ENCODE measurements around the gene CSNK1E.

CSNK1E gene

DNA sequence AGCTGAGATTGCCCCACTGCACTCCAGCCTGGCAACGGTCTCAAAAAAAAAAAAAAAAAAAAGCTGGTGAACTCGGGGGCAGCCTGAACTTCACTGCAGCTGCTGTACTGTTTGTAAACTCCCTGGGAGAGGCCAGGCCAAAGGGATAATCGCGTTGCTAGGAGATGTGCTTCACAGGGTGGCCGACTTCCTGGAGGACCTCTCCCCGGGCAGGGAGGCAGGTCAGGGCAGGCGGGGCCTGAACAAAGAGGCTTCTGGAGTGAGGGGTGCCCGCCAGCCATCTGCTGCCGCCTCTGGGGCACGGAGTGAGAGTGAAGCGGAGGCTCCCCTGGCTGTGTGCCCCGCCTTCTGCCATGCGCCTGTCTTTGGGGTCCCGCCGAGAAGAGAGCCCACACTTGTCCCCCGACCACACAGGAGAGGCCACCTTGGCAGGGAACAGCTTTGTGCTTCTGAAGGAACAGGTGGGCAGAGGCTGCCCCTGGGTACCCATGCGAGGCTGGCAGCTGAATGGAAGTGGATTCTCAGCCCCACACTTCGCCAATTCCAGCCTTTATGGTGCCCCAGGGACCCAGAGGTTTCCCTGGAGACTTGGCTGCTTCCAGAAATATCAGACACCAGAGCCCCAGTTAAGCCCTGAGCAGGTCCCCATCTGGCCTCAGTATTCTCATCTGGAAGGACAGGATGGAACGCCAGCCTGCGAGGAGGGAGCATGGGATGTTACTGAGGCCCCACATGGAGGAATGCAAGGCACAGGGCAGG lies 74.0 kb downstream of the CSNK1E start:
- DNase-seq (ENCODE audit: low read depth): no peak
- no peak for TF ChIP-seq MYC (IDR thresholded peaks at IDR 0.05; ENCODE audit: low read depth, low read length)
- TF ChIP-seq, protein P1, sequence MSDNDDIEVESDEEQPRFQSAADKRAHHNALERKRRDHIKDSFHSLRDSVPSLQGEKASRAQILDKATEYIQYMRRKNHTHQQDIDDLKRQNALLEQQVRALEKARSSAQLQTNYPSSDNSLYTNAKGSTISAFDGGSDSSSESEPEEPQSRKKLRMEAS (IDR thresholded peaks at IDR 0.05; ENCODE audit: low read depth, low read length): no peak
- no peak overlapping the region for H3K4me3 ChIP-seq (ENCODE audit: low read depth, low read length)

DNA sequence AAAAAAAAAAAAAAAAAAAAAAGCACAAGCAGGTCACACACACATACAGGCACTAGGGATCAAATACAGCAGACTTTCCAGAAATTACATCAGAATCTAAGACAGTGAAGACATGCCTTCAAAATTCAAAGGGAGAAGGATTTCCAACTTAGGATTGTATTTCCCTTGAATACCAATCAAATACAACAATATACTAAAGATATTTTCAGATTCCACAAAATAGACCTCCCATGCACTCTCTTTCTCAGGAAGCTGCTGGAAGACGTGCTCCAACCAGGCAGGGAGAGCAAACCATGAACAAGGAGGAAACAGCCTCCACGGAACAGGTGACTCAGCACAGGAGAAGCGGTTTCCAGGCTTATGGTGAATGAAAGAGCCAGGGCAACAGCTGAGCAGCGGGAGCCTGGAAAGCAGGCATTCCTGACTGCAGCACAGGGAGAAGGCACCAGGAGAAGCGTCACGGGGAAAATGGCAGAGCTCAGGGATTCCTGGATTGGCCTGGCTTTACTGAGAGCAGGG lies 76.4 kb downstream of the CSNK1E start:
- DNase-seq (ENCODE audit: low read depth): no peak
- no peak for TF ChIP-seq POLR2A (IDR thresholded peaks at IDR 0.05; ENCODE audit: extremely low read depth, insufficient read length)
- TF ChIP-seq, protein P2, sequence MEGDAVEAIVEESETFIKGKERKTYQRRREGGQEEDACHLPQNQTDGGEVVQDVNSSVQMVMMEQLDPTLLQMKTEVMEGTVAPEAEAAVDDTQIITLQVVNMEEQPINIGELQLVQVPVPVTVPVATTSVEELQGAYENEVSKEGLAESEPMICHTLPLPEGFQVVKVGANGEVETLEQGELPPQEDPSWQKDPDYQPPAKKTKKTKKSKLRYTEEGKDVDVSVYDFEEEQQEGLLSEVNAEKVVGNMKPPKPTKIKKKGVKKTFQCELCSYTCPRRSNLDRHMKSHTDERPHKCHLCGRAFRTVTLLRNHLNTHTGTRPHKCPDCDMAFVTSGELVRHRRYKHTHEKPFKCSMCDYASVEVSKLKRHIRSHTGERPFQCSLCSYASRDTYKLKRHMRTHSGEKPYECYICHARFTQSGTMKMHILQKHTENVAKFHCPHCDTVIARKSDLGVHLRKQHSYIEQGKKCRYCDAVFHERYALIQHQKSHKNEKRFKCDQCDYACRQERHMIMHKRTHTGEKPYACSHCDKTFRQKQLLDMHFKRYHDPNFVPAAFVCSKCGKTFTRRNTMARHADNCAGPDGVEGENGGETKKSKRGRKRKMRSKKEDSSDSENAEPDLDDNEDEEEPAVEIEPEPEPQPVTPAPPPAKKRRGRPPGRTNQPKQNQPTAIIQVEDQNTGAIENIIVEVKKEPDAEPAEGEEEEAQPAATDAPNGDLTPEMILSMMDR (IDR thresholded peaks at IDR 0.05; ENCODE audit: low read depth, low read length): no peak
- TF ChIP-seq, protein P1 (IDR thresholded peaks at IDR 0.05; ENCODE audit: low read depth, low read length): no peak
- H3K4me3 ChIP-seq (ENCODE audit: low read depth, low read length): no peak overlapping the region
